ENCODE measurements around the gene LILRB1.

DNA sequence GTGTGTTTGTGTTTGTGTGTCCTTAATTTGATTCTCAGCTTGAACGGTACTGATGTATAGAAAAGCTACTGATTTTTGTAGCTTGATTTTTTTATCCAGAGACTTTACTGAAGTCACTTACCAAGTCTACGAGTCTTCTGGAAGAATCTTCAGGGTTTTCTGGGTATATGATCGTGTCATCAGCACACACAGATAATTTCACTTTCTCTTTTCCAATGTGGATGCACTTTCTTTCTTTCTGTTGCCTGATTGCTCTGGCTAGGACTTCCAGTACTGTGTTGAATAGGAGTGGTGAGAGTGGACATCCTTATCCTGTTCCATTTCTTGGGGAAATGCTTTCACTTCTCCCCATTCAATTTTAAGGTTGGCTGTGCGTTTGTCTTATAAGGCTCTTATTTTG is 7.9 kb upstream of the LILRB1 start:
- no peak for TF ChIP-seq CTCF (IDR thresholded peaks at IDR 0.05)
- TF ChIP-seq POLR2AphosphoS5 (IDR thresholded peaks at IDR 0.05), result no peak

Measured in gastroesophageal sphincter (tissue), 3 donors.